H1 (cell line): ENCODE data around the gene PPAN. TPM values are rescaled to one million over a fixed set of nuclear protein-coding genes. Genes with fewer than 3 reads are reported as not detected.

Experiments
- CTCF ChIA-PET: fragments of 300-600 bp; sonication (Branson Sonifier 250); formaldehyde crosslinking; loops from one replicate; lab custom pipeline; 2021; ENCODE audit not compliant: partially characterized antibody; lab: Charles Lee
- POLR2A ChIA-PET: fragments of 300-600 bp; sonication (Branson Sonifier 250); formaldehyde crosslinking; loops from one replicate; lab custom pipeline; 2021; ENCODE audit warnings: inconsistent platforms; ENCODE audit not compliant: partially characterized antibody; lab: Charles Lee
- DNase-seq, 2 experiments: peaks; one replicate each; pipeline versions ENCODE4 v3.0.0 to v3.0.0-alpha.2; 2010 to 2022; ENCODE audit warnings: low spot score in 2 of 2, low read depth in 1 of 2, mixed read lengths in 1 of 2
- FAIRE-seq: peaks from 2 replicates; lab custom pipeline; 2011; peaks lifted over from hg19 to GRCh38; lab: Jason Lieb, UNC
- H2AFZ ChIP-seq: 2 replicates; pipeline ENCODE4 v1.8.1; 2012; ENCODE audit warnings: low read length, inconsistent platforms
- H2AK5ac ChIP-seq: 2 replicates; pipeline ENCODE4 v1.6.1; 2013; ENCODE audit warnings: low read depth, low read length
- H2BK120ac ChIP-seq: replicated peaks from 2 replicates; pipeline ENCODE3; 2013; ENCODE audit warnings: low read depth, low read length, inconsistent platforms
- H2BK12ac ChIP-seq: 2 replicates; pipeline ENCODE4 v1.6.1; 2013; ENCODE audit warnings: low read depth, low read length
- H2BK15ac ChIP-seq: 2 replicates; pipeline ENCODE4 v1.6.1; 2013; ENCODE audit warnings: low read length
- H2BK20ac ChIP-seq: 2 replicates; pipeline ENCODE4 v1.6.1; 2013; ENCODE audit warnings: low read length
- H2BK5ac ChIP-seq: 2 replicates; pipeline ENCODE4 v1.6.1; 2013; ENCODE audit warnings: low read depth, low read length
- H3K14ac ChIP-seq: 2 replicates; pipeline ENCODE4 v1.6.1; 2013; ENCODE audit warnings: inconsistent platforms; ENCODE audit not compliant: insufficient read length
- H3K18ac ChIP-seq: 2 replicates; pipeline ENCODE4 v1.6.1; 2013; ENCODE audit warnings: low read length; ENCODE audit errors: extremely low read depth
- H3K23ac ChIP-seq: 2 replicates; pipeline ENCODE4 v1.6.1; 2013; ENCODE audit warnings: inconsistent platforms; ENCODE audit not compliant: insufficient read length
- H3K23me2 ChIP-seq: 2 replicates; pipeline ENCODE4 v1.6.1; 2013; ENCODE audit warnings: low read depth, low read length
- H3K27ac ChIP-seq: 2 replicates; pipeline ENCODE4 v1.6.1; 2011; ENCODE audit warnings: low read depth, low read length, inconsistent platforms
- H3K27me3 ChIP-seq, 4 experiments: replicated peaks in 1 of 4; 1 replicate in 1 of 4; 2 replicates in 3 of 4; pipeline versions ENCODE4 v1.6.1 to v1.8.1; 2011 to 2013; ENCODE audit warnings: low read length in 3 of 4, mild to moderate bottlenecking in 3 of 4, inconsistent platforms in 2 of 4, mixed read lengths in 2 of 4, moderate library complexity in 1 of 4; ENCODE audit not compliant: control insufficient read depth in 3 of 4, insufficient read depth in 3 of 4; ENCODE audit errors: extremely low read depth in 1 of 4
- H3K36me3 ChIP-seq, 4 experiments: 2 replicates each; pipeline versions ENCODE4 v1.6.1 to v1.8.1; 2011 to 2013; ENCODE audit warnings: mild to moderate bottlenecking in 4 of 4, low read length in 3 of 4, moderate library complexity in 2 of 4, control low read depth in 1 of 4, inconsistent platforms in 1 of 4; ENCODE audit not compliant: insufficient read depth in 4 of 4, control insufficient read depth in 2 of 4
- H3K4ac ChIP-seq: replicated peaks from 2 replicates; pipeline ENCODE3; 2013; ENCODE audit warnings: low read length, low read depth, mixed read lengths, inconsistent platforms; ENCODE audit not compliant: insufficient read length
- H3K4me1 ChIP-seq, 4 experiments: replicated peaks in 1 of 4; 1 replicate in 1 of 4; 2 replicates in 3 of 4; pipeline versions ENCODE4 v1.6.1 to v1.8.1; 2011 to 2013; ENCODE audit warnings: low read length in 3 of 4, inconsistent platforms in 2 of 4, mixed read lengths in 1 of 4; ENCODE audit not compliant: insufficient read depth in 4 of 4, control insufficient read depth in 3 of 4
- H3K4me2 ChIP-seq, 2 experiments: 2 replicates each; pipeline versions ENCODE4 v1.6.1 to v1.8.1; 2011 to 2013; ENCODE audit warnings: low read depth in 2 of 2, low read length in 2 of 2, control low read depth in 1 of 2, inconsistent platforms in 1 of 2, mild to moderate bottlenecking in 1 of 2; ENCODE audit not compliant: insufficient read depth in 1 of 2
- H3K4me3 ChIP-seq, 4 experiments: fragments of 200-600, 300-600 bp in 1 of 4; sonication (generic), shearing (Covaris generic), sonication (Bioruptor Twin) in 1 of 4; 2 replicates each; pipeline versions ENCODE4 v1.5.1 to v1.8.1; 2011 to 2016; ENCODE audit warnings: low read length in 4 of 4, low read depth in 3 of 4, control low read depth in 2 of 4, inconsistent platforms in 2 of 4, mild to moderate bottlenecking in 2 of 4, mixed read lengths in 1 of 4, moderate library complexity in 1 of 4; ENCODE audit not compliant: insufficient read depth in 2 of 4; ENCODE audit errors: extremely low read depth in 1 of 4
- H3K56ac ChIP-seq: replicated peaks from 2 replicates; pipeline ENCODE3; 2013; ENCODE audit warnings: low read depth, mild to moderate bottlenecking, mixed read lengths, low read length, inconsistent platforms; ENCODE audit not compliant: insufficient read length
- H3K79me1 ChIP-seq: 2 replicates; pipeline ENCODE4 v1.6.1; 2013; ENCODE audit warnings: low read depth, low read length, control low read depth
- H3K79me2 ChIP-seq, 2 experiments: 2 replicates each; pipeline versions ENCODE4 v1.6.1 to v1.8.1; 2012 to 2013; ENCODE audit warnings: low read length in 2 of 2, mild to moderate bottlenecking in 2 of 2, inconsistent platforms in 1 of 2; ENCODE audit not compliant: insufficient read depth in 2 of 2, control insufficient read depth in 1 of 2
- H3K9ac ChIP-seq, 4 experiments: replicated peaks in 1 of 4; 1 replicate in 1 of 4; 2 replicates in 3 of 4; pipeline versions ENCODE4 v1.6.1 to v1.8.1; 2011 to 2013; ENCODE audit warnings: low read depth in 3 of 4, low read length in 3 of 4, control low read depth in 2 of 4, mild to moderate bottlenecking in 2 of 4, moderate library complexity in 2 of 4, inconsistent platforms in 1 of 4; ENCODE audit errors: extremely low read depth in 1 of 4
- H3K9me3 ChIP-seq, 2 experiments: 2 replicates each; pipeline versions ENCODE4 v1.6.1 to v1.8.1; 2012 to 2013; ENCODE audit warnings: mild to moderate bottlenecking in 2 of 2, moderate library complexity in 2 of 2, control low read depth in 1 of 2, inconsistent platforms in 1 of 2, low read depth in 1 of 2, low read length in 1 of 2, mixed read lengths in 1 of 2; ENCODE audit not compliant: insufficient read depth in 2 of 2
- H4K20me1 ChIP-seq, 2 experiments: replicated peaks in 1 of 2; 2 replicates each; pipeline versions ENCODE3 to v1.8.1; 2011 to 2013; ENCODE audit warnings: inconsistent platforms in 2 of 2, low read length in 2 of 2, mild to moderate bottlenecking in 1 of 2; ENCODE audit not compliant: insufficient read depth in 2 of 2, control insufficient read depth in 1 of 2
- H4K5ac ChIP-seq: 2 replicates; pipeline ENCODE4 v1.6.1; 2013; ENCODE audit warnings: low read length, low read depth, mixed read lengths, inconsistent platforms; ENCODE audit not compliant: insufficient read length
- H4K8ac ChIP-seq: 2 replicates; pipeline ENCODE4 v1.8.0; 2013; ENCODE audit warnings: mild to moderate bottlenecking, moderate library complexity, low read length, inconsistent platforms; ENCODE audit not compliant: insufficient read depth; ENCODE audit errors: extremely low read depth
- H4K91ac ChIP-seq: replicated peaks from 2 replicates; pipeline ENCODE3; 2013; ENCODE audit warnings: low read length, mixed read lengths, inconsistent platforms; ENCODE audit not compliant: insufficient read length
- WGBS, 2 experiments: shearing (Covaris generic) in 1 of 2; methylation state at CpG; one replicate each; pipeline versions ENCODE4 v1.1.6 to v1.1.7; 2013 to 2015; ENCODE audit warnings: low lambda C conversion rate in 2 of 2, mixed read lengths in 2 of 2, inconsistent platforms in 1 of 2, low coverage in 1 of 2, missing lambda C conversion rate in 1 of 2; ENCODE audit not compliant: insufficient replicate concordance in 2 of 2, insufficient coverage in 1 of 2, insufficient read length in 1 of 2; ENCODE audit errors: extremely low coverage in 1 of 2, missing lambda C conversion rate in 1 of 2; 5-methylcytosine and 5-hydroxymethylcytosine counted together
- polyA plus RNA-seq, 7 experiments: library from polyadenylated mRNA; depleted of rRNA in 3 of 7; stranded (reverse) in 5 of 7; unstranded in 2 of 7; fragments of >200 nt in 5 of 7; fragments of 200-250 nt in 2 of 7; gene quantifications; 1 replicate in 5 of 7; 2 replicates in 1 of 7; 4 replicates in 1 of 7; pipeline versions ENCODE4 v1.2.1 to v1.2.3, GENCODE V29; 2011 to 2013; ENCODE audit warnings: missing spikeins in 2 of 7, mixed read lengths in 2 of 7
- total RNA-seq: library from RNA; stranded (reverse); fragmentation: NEBNext Ultra II Directional; extraction: Animal tissue kit (Norgen Biotek cat#: 25700); gene quantifications from 2 replicates; pipeline ENCODE4 v1.2.1, GENCODE V29; 2021

The PPAN gene
- total and polyA plus RNA-seq, 2 of the 8 experiments (the other 6 are each of a cell fraction or from before 2014, with no cell fraction given) = 48.8 to 74.4 TPM

GRCh38 chr19:10113964-10114650, 7.9 kb downstream of the PPAN start:
- WGBS, 2 experiments = 94% methylated on average over 42 of the region's 43 CpGs; no CpG with 5 or more reads in 1 of the 2 experiments
- no peak overlapping the region for H2BK12ac ChIP-seq
- H4K20me1 ChIP-seq = peaks cover 16 to 35% of the 10 kb centered on the region in 2 experiments

More at GRCh38 chr19:10113964-10114650, 7.9 kb downstream of the PPAN start:
- Histone ChIP-seq H3K36me3 (peaks cover 41 to 62% (median 52%) of the 10 kb centered on the region in 4 experiments), H3K27ac (0 out of 2 replicates have a peak overlapping the region, but pooled peaks have one; percentile 29), H3K27me3 (no peaks in the 10 kb centered on the region), H2BK5ac (no peak overlapping the region), H2BK120ac (no peak overlapping the region), H3K4me1 (peaks cover 0 to 7% (median 1%) of the 10 kb centered on the region in 4 experiments; a peak in 2 of 7 replicates), H3K79me2 (peaks cover 0 to 7% of the 10 kb centered on the region in 2 experiments; a peak in 2 of 4 replicates), H3K9ac (no peak overlapping the region), H2AFZ (no peak overlapping the region), H2BK20ac (no peak overlapping the region), H2BK15ac (no peak overlapping the region), H3K4me3 (no peak overlapping the region), H4K8ac (peak overlapping the region; percentile 65; the same call in 1 of the 2 replicates), H3K18ac (no peak overlapping the region), H4K5ac (no peak overlapping the region), H3K23me2 (peaks cover 2% of the 10 kb centered on the region), H3K14ac (no peak overlapping the region), H3K4ac (peak overlapping the region; percentile 14), H3K56ac (no peak overlapping the region), H3K9me3 (no peaks in the 10 kb centered on the region), H4K91ac (no peak overlapping the region), H3K4me2 (no peak overlapping the region), H3K79me1 (0 out of 2 replicates have a peak, but pooled peaks cover 2% of the 10 kb centered on the region), H3K23ac (no peak overlapping the region), H2AK5ac (no peak overlapping the region)
- ChIA-PET CTCF (interaction anchor here (0.9 to 5.0 kb wide), 10 partner anchors 8 to 183 kb away, joined by 3 to 42 read pairs (median 4); partner anchors contain the start of gene ANGPTL6), POLR2A (interaction anchor here (0.5 to 29.1 kb wide), 28 partner anchors 4 to 266 kb away, joined by 3 to 412 read pairs (median 3); partner anchors contain the start of genes ANGPTL6, DNMT1, EIF3G and P2RY11)
- FAIRE-seq = no peak
- no peak for DNase-seq
